Fibroblast of skin of abdomen (primary cell): ENCODE measurements around the gene AKAP13.

Experiments used
- DNase-seq: peaks from one replicate; pipeline ENCODE4 v3.0.0-alpha.2; 2013

Gene AKAP13

DNA sequence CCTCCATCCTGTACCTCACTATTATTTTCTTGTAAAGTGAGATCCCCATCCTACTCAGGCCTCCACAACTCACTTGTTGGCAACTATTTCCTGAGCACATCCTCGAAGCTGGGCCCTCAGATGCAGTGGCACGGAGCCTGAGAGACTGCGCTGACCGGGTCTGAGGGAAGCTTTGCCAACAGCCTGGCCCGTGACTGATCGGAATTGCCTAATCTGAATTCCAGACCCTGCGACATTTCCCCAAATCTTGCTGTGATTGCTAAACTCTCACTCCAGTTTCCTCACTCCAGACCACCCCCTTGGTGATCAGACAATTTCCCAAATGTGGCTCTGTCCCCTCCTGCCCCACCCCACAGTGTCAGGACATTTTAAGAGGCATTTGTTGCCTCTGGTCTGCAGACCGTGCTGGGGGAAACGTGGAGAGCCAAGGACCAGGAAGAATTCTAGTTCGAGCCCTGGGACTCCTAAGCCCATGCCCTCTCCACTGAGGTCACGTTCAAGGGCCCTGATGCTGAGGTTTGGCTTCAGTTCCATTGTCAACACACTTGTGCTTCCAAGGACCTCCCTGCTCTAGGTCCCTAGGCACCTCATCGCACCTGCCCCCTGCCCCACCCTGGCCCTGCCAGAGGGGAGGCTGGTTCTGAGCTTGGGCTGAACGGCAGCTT, 391.5 kb downstream of the AKAP13 start:
- no peak for DNase-seq

DNA sequence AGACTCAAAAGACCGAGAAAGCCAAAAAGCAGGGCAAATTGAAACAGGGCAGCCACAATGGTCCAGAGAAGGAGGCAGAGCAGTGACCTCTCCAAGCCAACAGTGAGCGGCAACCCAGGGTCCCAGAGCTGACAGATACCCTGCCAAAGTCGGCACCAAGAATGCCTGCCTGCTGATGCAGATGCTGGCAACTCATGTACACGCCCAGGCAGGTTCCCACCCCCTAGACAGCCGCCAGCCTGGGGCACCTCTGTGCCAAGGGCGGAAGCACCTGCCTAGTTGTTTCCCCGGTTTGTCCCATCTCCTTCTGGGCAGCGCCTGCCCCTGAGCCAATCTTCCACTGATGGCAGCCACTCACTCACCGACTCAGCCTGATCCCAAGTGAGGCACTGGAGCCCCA, 392.3 kb downstream of the AKAP13 start:
- DNase-seq = no peak

DNA sequence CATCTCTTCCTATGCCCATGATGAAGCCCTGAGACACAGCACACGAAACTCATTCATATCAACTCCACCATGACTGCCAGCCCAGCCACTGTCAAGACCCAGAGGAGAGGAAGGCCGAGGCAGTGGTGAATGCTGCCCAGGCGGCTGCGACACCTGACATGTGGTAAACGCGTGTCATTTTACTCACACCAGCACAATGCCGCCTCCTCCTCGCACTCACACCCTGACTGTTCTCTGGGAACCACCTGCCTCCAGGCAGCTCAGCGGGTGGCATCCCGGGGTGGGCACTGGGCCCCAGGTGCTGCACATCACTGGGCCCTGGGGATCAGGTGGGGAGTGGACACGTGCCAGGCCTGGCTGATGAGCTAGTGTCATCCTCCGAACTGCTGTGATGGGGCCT, 392.8 kb downstream of the AKAP13 start:
- DNase-seq = no peak

DNA sequence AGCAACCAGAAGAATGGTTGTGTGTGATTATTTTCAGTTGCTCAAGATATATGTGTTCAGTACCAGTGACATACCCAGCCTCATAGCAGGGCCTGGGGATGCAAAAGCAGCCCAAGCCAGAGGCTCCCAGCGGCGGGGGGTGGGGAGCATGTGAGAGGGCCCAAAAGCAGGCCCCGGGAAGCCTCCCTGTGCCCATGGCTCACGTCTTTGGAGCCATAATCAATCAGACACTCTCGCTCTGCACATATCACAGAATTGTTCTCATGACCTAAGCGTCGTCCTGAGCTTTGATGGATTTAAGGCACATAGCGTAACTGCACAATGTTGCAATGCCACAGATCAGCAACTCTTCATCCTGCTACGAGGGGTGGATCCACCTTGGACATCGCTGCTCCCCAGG, 393.6 kb downstream of the AKAP13 start:
- DNase-seq = no peak

DNA sequence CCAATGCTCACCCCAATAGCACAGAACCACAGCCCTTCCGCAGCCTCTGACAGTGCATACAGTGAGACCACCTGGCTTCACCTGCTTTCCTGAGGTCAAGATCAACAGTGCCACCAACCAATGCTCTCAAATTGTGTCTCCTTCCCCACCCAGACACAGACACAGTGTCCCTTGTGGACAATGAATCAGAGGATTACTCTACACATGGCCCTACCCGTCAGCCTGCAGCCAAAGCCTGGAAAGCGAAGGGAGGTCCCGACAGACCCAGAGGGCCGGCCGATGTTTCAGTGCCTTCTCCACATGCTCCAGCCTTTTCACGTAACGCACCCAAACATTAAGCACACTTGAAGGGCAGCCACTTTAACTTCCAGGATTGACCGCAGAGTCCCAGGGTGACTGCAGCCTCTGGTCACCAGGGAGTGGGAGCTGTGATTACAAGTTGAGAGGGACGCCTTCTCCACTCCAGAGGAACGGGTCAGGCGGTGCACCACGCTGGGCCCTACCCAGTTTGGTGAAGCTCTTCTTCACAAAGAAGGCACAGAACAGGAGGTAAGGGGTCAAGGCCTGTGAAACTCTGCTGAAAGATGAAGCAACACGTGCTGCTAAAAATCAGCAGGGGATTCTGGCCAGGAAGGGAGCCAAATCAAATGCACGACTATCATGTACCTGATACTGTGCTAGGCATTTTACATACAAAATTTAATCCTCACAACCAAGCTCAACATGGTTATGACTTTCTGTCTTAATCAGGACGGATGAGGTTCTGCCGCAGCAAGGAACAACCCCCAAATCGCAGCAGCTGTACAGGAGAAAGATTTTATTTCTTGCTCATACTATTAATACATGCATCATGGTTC, 397.1 kb downstream of the AKAP13 start:
- no peak for DNase-seq

DNA sequence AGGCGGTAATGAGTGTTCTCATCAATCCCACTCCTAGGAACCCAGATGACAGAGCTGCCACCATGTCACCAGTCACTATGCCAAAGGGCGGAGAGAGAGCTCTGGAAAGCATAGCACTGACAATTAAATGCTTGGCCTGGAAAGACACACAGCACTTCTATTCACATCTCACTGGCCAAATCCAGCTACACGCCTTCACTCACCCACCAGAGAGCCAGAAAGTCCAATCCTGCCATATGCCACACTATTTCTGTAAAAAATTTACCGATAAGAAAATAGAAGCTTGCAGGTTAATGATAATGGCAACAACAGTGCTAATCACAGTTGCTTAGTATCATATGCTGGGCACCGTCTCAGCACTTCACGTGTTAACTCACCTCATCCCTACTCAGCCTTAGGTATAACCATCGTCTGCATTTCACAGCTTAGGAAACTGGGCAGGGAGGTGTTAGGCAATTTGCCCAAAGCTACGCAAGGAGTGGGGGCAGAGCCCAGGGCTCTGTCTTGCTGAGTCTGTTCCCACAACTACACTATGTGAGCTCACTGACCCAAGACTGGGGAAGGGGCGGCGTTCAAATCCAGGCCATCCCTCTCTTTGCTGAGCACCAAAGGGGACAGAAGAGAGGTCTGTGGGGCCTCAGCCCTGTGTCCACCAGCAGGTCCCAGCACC, 397.8 kb downstream of the AKAP13 start:
- no peak for DNase-seq

DNA sequence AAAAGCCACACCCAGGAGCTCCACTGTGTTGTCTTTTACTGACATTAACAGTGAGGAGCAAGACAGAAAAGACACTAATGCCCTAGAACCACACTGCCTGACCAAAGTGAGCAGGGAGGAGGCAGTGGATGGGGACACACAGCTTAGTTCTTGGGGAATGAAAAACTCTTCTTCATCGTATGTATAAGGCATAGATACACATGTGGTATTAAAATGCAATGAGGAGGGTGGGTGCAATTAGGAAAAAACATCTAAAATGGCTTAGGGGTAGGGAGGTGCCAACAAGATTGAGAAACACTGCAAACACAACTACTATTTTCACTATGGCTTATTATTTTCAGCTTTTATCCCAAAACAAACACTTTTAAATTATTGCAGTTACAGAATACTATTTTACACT, 398.8 kb downstream of the AKAP13 start:
- DNase-seq = no peak

DNA sequence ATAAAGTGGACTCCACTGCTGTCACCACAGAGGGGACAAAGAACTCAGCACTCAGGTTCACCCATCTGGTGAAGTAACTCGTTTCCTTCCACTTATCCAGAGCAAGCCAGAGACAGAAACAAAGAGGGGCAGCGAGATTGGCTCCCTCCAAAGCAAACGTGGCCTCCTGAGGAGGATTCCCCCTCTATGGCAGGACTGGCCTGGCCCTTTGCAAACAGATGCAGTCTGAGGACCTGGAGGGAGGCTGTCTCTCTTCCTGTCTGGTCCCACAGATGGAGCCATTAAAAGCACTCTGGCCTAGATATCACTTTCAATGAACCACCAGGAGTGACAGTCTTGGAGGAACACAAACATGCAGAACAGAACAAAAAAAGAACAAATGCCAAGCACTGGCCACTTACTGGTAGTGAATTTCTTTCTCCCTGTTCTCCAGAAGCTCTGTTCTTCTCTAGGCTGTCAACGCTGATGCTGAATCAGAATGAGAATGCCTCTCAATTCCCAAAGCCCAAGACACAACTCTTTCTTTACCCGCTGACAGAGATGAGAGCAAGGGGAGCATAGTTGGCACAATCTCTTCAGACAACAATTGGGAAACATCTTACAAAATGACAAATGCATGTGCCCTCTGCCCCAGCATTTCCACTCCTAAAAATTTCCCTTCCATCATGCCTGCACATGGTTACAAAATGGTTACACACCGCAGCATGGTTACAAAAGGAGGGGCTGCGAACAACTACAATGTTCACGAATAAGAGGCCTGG, 400.0 kb downstream of the AKAP13 start:
- no peak for DNase-seq

DNA sequence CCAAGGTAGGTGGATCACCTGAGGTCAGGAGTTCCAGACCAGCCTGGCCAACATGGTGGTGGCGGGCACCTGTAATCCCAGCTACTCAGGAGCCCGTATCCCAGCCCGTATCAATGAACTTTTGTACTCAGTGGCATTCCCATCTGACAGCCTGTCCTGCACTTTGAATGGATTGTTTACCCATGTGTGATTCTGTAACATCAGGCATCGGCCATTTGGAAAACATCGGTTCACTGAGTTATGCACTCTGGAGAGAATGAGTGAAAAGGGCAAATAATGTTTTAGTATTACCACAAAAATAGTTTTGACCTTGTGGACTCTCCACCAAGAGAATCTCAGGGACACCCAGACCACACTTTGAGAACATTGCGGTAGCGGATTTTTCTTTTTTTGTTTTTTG, 400.7 kb downstream of the AKAP13 start:
- DNase-seq = no peak

DNA sequence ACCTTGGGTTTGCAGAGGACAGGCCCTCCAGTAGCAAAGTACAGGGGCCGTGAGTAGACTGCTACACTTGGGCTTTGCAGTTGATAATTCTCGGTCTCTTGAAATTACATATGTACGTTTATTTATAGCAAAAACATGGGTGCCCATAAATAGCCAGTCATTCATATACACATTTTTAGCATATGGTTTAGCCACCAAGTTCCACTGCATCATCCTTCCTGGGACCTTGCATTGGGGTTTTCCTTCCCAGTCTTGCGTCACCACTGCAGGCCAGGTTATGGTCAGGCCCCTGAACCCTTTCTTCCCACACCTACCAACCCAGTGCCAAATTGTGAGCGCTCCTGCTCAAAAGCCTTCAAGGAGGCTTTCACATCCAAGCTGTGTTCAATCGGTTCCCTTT, 401.7 kb downstream of the AKAP13 start:
- DNase-seq = no peak

DNA sequence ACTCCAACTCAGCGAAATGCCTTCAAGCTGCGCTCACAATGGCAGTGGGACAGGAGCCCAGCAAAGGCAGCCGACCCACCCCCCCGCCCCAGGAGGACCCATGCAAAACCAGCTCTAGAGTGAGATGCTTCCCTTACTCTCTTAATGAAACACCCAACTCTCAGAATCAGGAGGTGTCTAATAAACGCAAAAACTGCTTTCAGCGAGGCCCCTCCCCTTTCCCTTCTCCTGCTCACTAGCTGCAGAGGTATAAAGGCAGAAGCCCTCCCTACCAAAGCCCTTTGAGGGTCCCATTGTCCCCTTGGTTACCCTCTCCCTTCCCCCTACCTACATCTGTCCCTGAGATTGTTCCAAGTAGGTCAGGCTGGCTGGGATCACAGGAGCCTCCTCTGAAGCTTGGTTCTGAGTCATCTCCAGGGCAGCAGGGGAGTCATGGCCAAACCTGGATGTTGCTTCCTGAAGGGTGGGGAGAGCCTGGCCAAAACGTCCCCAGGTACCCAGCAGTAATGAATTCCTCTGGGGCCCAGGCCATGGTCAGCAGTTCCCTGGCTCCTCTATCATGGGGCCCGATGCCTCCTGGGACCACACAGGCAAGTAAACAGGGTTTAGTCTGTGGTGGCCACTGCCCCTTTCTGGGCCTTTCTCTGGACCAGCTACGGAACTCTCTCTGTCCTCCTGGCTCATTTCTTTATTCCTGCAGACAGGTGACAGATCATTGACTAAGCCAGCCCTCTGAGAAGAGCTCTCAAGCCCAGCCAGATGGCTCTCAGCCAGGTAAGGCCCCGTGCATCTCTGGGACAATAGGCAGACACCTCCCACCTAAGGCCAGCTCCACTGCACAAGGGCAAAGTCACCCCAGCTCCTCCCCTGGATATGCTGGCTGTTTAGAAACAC, 405.7 kb downstream of the AKAP13 start:
- DNase-seq = peak; percentile 44

DNA sequence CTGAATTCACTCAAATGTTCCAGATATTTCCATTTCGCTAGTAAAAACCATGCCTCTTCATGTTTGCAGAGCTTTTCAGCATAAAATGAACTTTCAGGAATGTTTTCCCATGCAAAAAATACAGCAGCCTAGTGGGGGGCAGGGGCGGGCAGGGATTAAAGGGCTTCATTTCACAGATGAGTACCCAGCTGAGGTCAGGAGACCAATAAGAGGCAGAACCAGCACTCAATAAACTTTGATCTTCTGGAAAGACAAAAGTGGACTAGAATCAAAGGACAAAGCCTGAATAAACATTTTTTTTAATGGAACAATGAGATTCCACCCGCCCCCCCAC, 406.3 kb downstream of the AKAP13 start:
- DNase-seq = no peak

DNA sequence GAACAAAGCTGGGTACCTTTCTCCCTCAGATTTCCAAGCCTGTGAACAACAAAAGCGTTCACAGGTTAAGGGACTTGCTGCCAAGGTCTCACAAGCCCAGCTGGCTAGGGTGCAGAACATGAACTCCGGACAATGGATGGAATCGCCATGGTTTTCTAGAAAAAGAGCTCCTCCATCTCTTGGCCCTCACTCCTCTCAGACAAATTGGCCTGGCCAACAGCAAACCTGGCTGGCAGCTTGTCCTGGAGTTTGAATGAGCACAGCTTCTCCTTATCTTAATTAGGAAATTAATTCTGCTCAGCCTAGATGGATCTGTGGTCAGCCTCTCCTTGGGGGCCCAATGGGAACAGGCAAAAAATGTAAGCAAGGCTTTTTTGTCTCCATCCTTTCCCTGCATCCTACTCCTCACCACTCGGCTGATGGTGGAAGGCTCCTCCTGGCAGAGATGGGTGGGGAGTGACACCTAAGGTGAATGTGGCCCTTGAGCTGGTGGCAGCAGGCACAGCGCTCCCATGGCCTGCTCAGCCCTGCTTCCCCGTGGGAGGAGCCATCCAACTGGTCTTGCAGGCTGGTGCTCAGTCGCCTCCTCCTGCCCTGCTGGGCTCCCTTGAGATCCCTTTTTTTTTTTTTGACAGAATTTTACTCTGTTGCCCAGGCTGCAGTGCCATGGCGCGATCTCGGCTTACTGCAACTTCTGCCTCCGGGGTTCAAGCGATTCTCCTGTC, 408.5 kb downstream of the AKAP13 start:
- no peak for DNase-seq

DNA sequence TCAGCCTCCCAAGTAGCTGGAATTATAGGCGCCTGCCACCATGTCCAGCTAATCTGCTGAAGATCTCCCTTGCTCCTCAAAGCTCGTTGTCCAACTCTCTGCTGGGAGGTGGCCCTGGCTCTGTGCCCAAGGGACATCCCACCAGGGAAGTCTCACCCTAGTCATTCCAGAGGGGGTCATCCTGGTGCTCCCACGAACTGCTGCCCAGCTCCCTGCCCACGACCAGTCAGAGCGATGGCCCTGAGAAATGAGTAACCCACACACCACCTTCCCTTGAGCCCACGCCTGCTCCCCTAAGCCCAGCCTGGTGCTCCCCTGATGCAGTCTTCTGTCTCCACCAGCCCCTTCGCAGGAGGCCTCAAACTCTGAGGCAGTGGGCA, 409.1 kb downstream of the AKAP13 start:
- no peak for DNase-seq

DNA sequence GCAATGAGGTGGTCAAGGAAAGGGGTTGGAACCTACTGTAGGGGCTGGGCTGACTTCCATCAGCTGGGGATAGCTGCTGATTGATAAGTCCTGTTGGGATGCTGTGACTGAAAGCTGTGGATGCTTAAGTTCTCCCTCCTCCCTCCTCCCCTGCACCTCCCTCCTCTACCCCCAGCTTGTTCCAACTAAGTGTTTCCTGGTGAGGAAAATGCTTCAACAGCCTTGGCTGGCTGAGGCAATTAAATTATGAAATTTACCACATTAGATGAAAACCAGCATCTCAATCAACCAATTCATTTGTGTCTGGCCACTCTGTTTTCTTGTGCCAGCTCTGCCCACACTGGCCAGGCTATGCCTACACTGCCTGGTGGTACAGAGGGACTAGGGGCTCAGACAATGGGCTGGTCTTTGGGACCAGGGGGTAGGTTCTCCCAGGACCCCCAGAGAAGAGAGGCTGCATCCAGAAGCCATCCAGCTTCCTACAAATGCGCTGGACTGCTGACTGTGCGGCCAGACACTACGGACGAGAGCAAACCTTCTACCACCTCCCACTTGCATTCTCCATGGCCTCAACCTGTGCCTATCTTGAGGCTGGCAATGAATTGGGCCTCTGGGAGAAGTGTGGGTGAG, 411.8 kb downstream of the AKAP13 start:
- DNase-seq = no peak

DNA sequence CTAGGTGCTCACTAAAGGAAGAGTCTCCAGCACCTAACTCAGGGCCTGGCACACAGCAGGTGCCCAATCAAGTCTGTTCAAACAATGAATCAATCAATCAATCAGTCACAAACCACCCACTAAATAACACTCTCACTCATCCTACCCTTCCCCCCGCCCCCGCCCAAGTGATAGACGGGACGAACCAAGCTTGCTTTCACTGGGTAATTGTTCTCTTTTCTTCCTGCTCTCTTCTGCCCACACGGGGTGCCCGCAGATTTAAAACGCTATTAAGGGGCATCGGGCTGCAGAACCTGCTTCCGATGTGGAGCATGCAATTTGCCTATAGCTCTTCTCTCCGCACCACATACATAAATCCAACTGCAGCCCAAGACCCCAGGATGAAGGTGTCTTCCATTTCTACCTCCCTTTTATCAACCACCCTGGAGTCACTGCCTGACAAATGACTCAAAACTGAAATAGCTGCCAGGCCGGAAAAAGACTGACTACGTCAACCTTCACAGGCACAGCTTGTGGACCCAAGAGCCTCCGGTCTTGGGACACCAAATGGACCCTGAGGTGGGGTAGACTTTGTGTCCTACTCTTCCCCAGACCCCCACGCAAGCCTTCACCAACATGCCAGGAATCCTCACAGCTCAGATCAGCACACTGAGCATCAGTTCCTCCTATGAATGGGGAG, 412.6 kb downstream of the AKAP13 start:
- DNase-seq = no peak

DNA sequence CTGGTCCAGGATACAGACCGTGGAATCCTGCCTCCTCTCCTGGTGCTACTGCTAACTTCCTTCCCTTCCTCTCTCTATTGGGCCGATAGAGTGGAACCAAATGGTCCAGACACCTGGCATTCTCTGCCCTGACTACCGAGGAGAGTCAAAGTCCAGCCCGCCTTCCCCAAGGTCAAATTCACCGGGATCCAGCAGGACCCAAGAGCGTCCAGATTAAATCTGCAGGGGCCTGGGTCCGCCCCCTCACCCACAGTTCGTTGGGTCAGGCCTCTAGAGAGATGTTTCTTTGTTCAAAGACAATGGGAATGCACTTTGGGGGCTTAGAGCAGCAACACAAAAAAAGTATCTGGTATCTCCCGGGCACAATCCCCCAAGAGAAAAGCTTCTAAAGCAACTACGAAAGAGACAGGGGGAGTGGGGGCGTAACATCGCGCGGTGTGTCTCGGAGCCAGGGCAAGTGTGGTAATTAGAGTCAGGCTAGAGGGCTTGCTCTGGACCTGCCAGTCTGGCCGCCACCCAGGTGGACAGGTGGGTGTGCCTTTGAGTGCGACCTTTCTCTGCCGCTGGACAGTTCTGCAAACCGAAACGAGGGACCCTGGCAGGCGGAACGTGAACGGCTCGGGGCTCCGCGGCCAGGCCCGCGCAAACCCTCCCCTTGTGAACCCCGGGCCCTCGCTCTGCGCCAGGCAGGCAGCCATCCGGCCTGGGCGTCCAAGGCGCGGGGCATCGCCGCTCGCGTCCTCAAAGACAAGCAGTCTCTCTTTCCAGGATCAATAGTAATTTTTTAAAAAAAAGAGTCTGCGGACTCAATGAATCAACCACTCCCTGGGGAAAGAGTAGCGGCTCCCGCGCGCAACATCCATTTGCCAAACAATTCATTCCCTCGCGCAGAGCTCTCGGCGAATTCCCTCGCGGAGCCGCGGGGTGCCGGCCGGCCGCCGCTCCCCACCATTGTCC, 413.5 kb downstream of the AKAP13 start:
- peak; percentile 28 for DNase-seq

DNA sequence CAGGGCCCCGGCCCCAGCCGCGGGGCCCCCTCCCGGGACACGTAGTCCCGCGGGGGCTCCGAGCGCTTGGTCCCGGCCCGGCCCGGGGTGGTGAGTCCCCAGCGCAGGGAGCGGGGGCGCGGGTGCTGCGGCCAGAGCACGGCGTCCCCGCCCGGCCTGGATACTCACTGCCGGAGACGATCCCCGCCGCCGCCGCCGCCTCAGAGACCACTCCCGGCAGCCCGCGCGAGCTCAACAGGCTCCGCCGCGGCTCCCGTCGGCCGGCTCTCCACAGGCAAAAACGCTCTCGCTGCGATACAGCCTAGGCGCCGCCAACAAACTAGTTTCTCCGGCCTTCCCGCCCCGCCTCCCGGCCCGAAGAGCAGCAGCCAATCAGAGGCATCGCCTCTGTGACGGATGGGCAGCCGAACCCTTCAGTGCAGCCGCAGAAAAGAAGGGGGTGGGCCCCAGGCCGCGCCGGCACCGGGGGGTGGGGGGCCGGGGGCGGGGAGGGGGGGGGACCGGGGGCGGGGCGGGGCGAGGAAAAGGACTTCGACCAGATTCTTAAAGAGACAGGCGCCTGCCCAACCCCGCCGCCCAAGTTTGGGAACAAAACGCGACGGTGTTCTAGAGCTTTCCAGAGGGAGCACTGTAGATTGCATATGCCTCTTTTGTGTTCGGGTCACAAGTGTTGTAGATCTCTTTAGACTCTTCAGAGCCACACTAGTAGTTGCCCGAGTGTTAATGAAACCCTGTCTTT, 414.4 kb downstream of the AKAP13 start, which contains the start of gene KLHL25:
TSS of gene KLHL25 (minus strand) at position 328 of the 739 bp plus-strand sequence. CDS start 25,115 bp downstream, outside the sequence.
- DNase-seq = peak; percentile 96
